Measurements from ENCODE around the gene ARF5.
"Not testable (repeated sequence)": the region's sequence is repeated elsewhere in the genome, so short reads cannot be mapped to it uniquely, and the experiment has no call there.

Gene ARF5

GRCh38 chr7:127588019-127588696 is at the start of gene ARF5:
Gene ARF5 (plus strand): TSS chr7:127588411. CDS start chr7:127588499, 88 bp downstream.
- DNase-seq (ENCODE audit: low spot score), result peak; percentile 93

GRCh38 chr7:127539116-127539515 is 49.1 kb upstream of the ARF5 start:
- no peak for DNase-seq (ENCODE audit: low spot score)

GRCh38 chr7:127540461-127540860 is 47.8 kb upstream of the ARF5 start:
- DNase-seq (ENCODE audit: low spot score), result not testable (repeated sequence)

DNA sequence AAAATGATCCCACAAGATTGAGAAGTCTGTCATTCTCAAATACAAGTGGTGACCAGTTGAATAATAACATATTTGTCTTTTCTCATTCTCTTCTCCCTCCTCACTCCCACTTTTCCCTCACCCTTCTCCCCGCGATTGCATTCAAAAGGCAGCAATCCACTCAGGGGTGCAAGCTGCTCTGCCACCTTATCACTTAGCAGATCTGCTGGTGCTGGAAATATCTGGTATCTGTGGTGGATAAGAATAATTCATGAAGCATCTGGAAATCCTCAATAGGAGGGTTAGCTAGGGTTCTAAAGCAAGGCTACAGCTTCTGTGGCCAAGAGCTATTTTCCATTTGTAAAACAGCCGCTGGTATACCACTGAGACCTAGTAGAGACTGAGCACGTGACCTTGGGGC is 46.7 kb upstream of the ARF5 start:
- no peak for DNase-seq (ENCODE audit: low spot score)

- DNase-seq (ENCODE audit: low spot score), result no peak
Measured at GRCh38 chr7:127546313-127546712, 41.9 kb upstream of the ARF5 start.

GRCh38 chr7:127550247-127550646 is 38.0 kb upstream of the ARF5 start:
- DNase-seq (ENCODE audit: low spot score), result no peak

- no peak for DNase-seq (ENCODE audit: low spot score)
Measured at GRCh38 chr7:127551941-127552340, 36.3 kb upstream of the ARF5 start.

DNA sequence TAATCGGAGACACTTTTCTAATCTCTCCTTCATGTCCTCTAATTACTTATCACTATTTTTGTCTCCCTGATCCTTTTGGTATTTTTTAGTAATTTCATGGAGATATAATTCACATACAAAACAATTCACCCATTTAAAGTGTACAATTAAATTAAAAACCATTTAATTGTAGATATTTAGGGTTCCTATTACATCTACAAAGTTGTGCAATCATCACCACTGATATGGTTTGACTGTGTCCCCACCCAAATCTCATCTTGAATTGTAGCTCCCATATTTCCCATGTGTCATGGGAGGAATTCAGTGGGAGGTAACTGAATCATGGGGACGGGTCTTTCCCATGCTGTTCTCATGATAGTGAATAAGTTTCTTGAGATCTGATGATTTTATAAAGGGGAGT is 31.8 kb upstream of the ARF5 start:
- no peak for DNase-seq (ENCODE audit: low spot score)

GRCh38 chr7:127557803-127558202 is 30.4 kb upstream of the ARF5 start:
- DNase-seq (ENCODE audit: low spot score), result no peak

DNA sequence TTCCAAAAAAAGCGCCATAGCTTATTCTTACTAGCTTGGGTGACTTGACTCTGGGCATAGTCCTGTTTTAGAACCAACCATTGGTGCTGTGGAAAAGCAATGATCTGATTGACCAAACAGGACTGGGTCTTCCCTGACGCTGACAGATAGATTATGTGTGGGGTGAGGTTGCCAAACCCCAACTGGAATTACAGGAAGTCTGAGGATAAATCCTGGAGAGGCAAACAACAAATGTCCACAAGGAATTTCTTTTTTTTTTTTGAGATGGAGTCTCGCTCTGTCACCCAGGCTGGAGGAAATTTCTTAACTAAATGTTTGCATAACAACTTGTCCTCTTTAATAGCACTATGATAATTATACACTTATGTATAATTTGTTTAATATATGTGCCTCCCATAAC is 22.0 kb upstream of the ARF5 start:
- DNase-seq (ENCODE audit: low spot score), result no peak

- not testable (repeated sequence) for DNase-seq (ENCODE audit: low spot score)
Measured at GRCh38 chr7:127568034-127568433, 20.2 kb upstream of the ARF5 start.

- DNase-seq (ENCODE audit: low spot score), result no peak
Measured at GRCh38 chr7:127571741-127572505, 16.3 kb upstream of the ARF5 start.

GRCh38 chr7:127578036-127578684 is 10.1 kb upstream of the ARF5 start:
- DNase-seq (ENCODE audit: low spot score), result no peak

DNA sequence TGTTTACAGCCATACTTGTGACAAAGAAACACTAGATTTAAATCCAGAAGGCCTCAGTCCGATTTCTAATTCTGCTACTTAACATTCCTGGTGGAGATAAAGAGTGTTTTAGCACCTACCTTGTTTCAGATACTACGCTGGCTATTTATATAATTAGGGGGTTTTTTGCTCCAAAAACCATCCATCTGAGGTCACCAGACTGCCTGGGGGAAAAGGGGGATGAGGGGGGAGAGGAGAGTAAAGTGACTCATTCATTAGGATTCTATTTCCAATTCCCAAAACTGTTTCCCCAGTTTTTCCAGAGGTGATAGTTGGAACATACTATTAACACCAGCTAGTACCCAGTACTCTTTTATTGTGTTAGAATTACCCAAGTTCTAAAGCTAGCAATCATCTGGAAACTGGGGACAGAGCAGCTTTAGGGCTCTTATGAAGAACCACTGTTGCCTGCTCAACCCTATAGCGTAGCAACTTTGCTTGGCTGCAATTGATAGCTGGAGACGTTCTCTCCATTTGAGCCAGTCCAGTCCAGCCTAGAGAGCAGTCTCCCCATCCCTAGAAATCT is 9.4 kb upstream of the ARF5 start:
- DNase-seq (ENCODE audit: low spot score), result no peak

- DNase-seq (ENCODE audit: low spot score), result no peak
Measured at GRCh38 chr7:127580612-127581011, 7.6 kb upstream of the ARF5 start.

DNA sequence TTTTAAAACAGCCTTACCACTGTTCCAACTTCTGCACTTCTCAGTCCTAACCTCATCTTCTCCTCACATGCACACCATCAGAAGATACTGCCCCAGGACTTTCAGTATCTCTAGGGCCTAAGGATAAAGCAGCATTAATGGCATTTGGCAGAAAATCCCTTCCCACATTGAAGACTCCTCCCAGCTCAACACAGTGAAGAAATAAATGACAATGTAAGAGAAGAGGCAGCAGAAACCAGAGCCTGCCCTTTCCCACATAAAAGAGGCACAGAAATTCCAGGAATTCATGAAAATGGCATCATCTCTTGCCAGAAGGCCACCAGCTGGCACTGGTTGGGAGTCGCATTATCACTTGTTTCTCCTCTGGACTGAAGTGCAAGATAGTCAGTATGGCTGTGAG is 6.5 kb upstream of the ARF5 start:
- no peak for DNase-seq (ENCODE audit: low spot score)

DNA sequence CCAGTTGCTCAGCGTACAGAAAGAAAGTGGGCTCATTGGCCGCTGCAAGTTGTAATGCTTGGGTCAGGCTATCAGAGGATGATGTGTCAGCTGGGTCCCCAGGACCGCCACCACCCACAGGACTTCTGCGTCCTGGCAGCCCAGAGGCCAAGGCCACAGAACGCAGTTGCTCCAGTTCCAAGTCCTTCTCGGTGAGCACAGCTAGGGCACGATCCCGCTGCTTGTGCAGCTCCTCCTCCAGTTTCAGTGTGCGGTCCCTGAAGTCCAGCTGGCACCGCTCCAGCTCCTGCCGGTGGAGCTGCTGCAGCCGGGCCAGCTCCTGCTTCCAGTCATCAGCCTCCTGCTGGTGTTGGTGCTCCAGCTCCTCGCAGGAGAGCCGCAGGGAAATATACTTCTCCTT is 5.8 kb upstream of the ARF5 start:
- DNase-seq (ENCODE audit: low spot score), result peak; percentile 59

- DNase-seq (ENCODE audit: low spot score), result no peak
Measured at GRCh38 chr7:127584648-127585043, 3.6 kb upstream of the ARF5 start.

DNA sequence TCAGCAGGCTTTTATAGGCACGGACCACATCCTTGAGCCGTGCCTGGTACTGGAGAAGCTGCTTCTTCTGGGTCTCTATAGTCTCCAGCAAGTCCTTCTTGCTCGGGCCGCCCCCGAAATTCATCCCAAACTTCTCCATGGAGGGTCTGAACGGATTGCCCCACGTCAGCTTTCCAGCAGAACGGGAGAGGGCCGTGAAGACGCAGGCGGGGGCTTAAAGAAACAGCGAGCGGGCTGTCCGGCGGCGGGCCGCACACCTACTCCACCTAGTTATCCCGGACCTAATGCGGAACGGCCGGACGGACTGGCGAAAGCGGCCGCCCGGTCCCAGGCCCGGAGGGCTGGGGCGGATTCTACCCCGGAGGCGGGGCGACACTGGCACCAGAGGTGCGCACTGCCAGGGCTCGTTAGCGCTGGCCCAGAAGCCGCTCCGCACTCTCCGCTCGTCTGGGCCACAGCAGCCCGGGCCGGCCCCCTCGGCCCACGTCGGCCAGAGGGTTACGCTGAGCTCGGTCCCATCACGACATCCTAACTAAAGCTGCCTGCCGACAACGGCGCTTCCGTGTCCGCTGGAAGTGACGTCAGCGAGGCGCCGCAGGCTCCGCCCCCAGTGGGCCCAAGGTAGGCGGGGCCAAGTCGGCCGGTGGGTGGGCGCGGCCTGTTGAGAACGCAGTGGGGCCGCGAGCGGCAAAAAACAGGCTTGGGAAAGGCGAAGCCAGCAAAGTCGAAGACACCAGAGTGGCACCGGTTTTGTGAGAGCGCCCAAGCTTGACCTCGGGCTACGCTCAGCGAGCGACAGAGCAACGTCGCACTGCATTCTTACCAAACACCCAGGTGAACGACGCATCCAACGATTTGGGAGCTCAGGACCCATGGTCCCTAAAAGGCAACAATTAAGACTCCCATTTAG is 2.9 kb upstream of the ARF5 start, which contains the start of gene GCC1:
Gene GCC1, minus strand, starts transcription at position 553 of the 910 bp plus-strand sequence. Its CDS starts 414 bp downstream, at position 139.
- DNase-seq (ENCODE audit: low spot score), result peak; percentile 94

GRCh38 chr7:127586346-127586745 is 1.9 kb upstream of the ARF5 start:
- DNase-seq (ENCODE audit: low spot score), result no peak

DNA sequence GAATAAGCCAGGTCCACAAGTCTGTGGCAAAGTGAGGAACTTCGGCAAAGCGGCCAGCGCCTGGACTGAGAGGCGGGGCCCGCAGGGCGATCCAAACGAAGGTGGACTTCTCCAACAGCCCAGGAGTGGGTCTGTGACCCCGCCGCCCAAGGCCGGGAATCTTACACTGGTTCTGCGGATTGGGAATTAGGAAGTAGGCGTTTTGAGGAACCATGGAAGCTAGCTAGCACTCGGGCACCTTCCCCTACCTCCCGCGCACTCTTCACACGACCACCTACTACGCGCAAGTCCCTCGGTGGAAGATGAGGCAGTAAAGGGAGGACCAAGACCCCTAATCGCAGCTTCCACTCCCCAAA is 570 bp upstream of the ARF5 start:
- no peak for DNase-seq (ENCODE audit: low spot score)

All from Ammon's horn (tissue), 1 donor.